MM.1S (cell line): ENCODE data around the gene ADGRL1.
"Not testable (repeated sequence)": the region's sequence is repeated elsewhere in the genome, so short reads cannot be mapped to it uniquely, and the experiment has no call there.

Experiments used
- DNase-seq: peaks from one replicate; pipeline ENCODE4 v3.0.0-alpha.2; 2015
- H2AFZ ChIP-seq: fragments of 300-600 bp; sonication (generic); 2 replicates; pipeline ENCODE4 v1.6.0; 2016; ENCODE audit warnings: antibody characterized with exemption, low read length
- H3F3A ChIP-seq: fragments of 300-600 bp; sonication (generic); 2 replicates; pipeline ENCODE4 v1.6.1; 2016; ENCODE audit warnings: mild to moderate bottlenecking, antibody characterized with exemption, low read length, moderate library complexity, mixed read lengths; ENCODE audit not compliant: insufficient read depth
- H3K27ac ChIP-seq: fragments of 300-600 bp; sonication (generic); 2 replicates; pipeline ENCODE4 v1.5.1; 2016; ENCODE audit warnings: mild to moderate bottlenecking, low read length
- H3K27me3 ChIP-seq: fragments of 300-600 bp; sonication (generic); replicated peaks from 2 replicates; pipeline ENCODE4 v1.6.0; 2016; ENCODE audit warnings: low read length; ENCODE audit not compliant: insufficient read depth
- H3K36me3 ChIP-seq: fragments of 300-600 bp; sonication (generic); replicated peaks from 2 replicates; pipeline ENCODE4 v1.6.1; 2016; ENCODE audit warnings: mild to moderate bottlenecking, low read length, mixed read lengths; ENCODE audit not compliant: insufficient read depth
- H3K4me1 ChIP-seq: fragments of 300-600 bp; sonication (generic); 2 replicates; pipeline ENCODE4 v1.6.1; 2016; ENCODE audit warnings: low read length, mixed read lengths
- H3K4me2 ChIP-seq: fragments of 300-600 bp; sonication (generic); 2 replicates; pipeline ENCODE4 v1.6.0; 2016; ENCODE audit warnings: low read depth, low read length
- H3K4me3 ChIP-seq: fragments of 300-600 bp; sonication (generic); 2 replicates; pipeline ENCODE4 v1.5.1; 2016; ENCODE audit warnings: low read length, mixed read lengths
- H3K79me2 ChIP-seq: fragments of 300-600 bp; sonication (generic); 2 replicates; pipeline ENCODE4 v1.6.1; 2016; ENCODE audit warnings: mixed run types, low read length, mixed read lengths
- H3K9ac ChIP-seq: fragments of 300-600 bp; sonication (generic); 2 replicates; pipeline ENCODE4 v1.6.1; 2016; ENCODE audit warnings: low read length, mixed read lengths
- H3K9me2 ChIP-seq: fragments of 300-600 bp; sonication (generic); replicated peaks from 2 replicates; pipeline ENCODE4 v1.6.1; 2016; ENCODE audit warnings: mild to moderate bottlenecking, low read length, mixed read lengths; ENCODE audit not compliant: insufficient read depth
- H3K9me3 ChIP-seq: fragments of 300-600 bp; sonication (generic); replicated peaks from 2 replicates; pipeline ENCODE4 v1.6.1; 2016; ENCODE audit warnings: mild to moderate bottlenecking, low read length, mixed read lengths; ENCODE audit not compliant: insufficient read depth
- H4K20me1 ChIP-seq: fragments of 300-600 bp; sonication (generic); 2 replicates; pipeline ENCODE4 v1.6.1; 2016; ENCODE audit warnings: mild to moderate bottlenecking, low read length, moderate library complexity, mixed read lengths; ENCODE audit not compliant: insufficient read depth
- EZH2 ChIP-seq: fragments of 300-600 bp; sonication (generic); optimal IDR thresholded peaks from 2 replicates; pipeline ENCODE3; 2017; ENCODE audit warnings: low read depth, mild to moderate bottlenecking, antibody characterized with exemption, low read length, mixed read lengths
- EZH2phosphoT487 ChIP-seq: fragments of 300-600 bp; sonication (generic); IDR thresholded peaks from 2 replicates; pipeline ENCODE4 v1.6.1; 2018; ENCODE audit warnings: antibody characterized with exemption, low read length
- TF ChIP-seq, protein P1 (sequence below): fragments of 300-600 bp; sonication (generic); IDR thresholded peaks from 2 replicates; pipeline ENCODE4 v1.5.1; 2016; ENCODE audit warnings: antibody characterized with exemption, low read length, mixed read lengths

The ADGRL1 gene

DNA sequence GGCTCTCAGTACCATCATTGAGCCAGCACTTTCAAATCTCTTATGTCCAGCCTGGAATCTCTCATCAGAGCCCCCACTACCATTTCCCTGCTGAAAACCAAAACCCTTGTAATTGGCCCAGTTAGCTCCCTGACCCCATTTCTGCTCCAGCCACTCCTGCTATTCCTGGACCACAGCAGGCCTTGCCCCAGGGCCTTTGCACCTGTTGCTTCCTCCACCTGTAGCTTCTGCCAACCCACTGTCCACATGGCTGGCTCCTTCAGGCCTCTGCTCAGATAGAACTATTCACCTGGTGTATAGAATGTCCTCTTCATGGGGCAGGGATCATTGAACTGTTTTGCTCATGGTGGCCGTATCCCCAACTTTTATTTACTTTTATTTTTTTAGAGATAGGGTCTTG, 20.3 kb downstream of the ADGRL1 start:
- H3K79me2 ChIP-seq, H3K9ac ChIP-seq, H3K9me2 ChIP-seq, H4K20me1 ChIP-seq, H3K4me3 ChIP-seq, H3K9me3 ChIP-seq, H3K4me1 ChIP-seq, H3K36me3 ChIP-seq, H3K27ac ChIP-seq, H2AFZ ChIP-seq, H3F3A ChIP-seq, DNase-seq, H3K4me2 ChIP-seq: not testable (repeated sequence)
- H3K27me3 ChIP-seq = peaks cover 93% of the 10 kb centered on the region

DNA sequence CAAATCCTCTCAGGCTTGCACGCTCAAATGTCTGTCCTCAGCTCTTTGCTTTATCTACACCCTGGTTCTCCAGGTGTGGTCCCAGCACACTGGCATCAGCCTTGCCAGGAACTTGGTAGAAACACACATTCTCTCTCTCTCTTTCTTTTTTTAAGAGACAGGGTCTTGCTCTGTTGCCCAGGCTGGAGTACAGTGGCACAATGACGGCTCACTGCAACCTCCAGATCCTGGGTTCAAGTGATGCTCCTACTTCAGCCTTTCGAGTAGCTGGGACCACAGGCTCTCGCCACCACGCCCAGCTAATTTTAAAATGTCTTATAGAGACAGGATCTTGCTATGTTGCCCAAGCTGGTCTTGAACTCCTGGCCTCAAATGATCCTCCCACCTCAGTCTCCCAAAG, 20.8 kb downstream of the ADGRL1 start:
- Histone ChIP-seq H4K20me1 (no peaks in the 10 kb centered on the region), H3K4me1 (no peaks in the 10 kb centered on the region), H3F3A (no peaks in the 10 kb centered on the region), H3K9me2 (no peaks in the 10 kb centered on the region), H3K4me3 (no peak overlapping the region), H3K9me3 (no peaks in the 10 kb centered on the region), H3K27me3 (peaks cover 91% of the 10 kb centered on the region), H3K36me3 (no peaks in the 10 kb centered on the region), H2AFZ (no peak overlapping the region), H3K79me2 (no peaks in the 10 kb centered on the region), H3K9ac (no peak overlapping the region), H3K4me2 (no peak overlapping the region), H3K27ac (no peak overlapping the region)
- TF ChIP-seq EZH2 (no peak), EZH2phosphoT487 (no peak)
- TF ChIP-seq, protein P1, sequence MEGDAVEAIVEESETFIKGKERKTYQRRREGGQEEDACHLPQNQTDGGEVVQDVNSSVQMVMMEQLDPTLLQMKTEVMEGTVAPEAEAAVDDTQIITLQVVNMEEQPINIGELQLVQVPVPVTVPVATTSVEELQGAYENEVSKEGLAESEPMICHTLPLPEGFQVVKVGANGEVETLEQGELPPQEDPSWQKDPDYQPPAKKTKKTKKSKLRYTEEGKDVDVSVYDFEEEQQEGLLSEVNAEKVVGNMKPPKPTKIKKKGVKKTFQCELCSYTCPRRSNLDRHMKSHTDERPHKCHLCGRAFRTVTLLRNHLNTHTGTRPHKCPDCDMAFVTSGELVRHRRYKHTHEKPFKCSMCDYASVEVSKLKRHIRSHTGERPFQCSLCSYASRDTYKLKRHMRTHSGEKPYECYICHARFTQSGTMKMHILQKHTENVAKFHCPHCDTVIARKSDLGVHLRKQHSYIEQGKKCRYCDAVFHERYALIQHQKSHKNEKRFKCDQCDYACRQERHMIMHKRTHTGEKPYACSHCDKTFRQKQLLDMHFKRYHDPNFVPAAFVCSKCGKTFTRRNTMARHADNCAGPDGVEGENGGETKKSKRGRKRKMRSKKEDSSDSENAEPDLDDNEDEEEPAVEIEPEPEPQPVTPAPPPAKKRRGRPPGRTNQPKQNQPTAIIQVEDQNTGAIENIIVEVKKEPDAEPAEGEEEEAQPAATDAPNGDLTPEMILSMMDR = no peak
- DNase-seq = no peak

DNA sequence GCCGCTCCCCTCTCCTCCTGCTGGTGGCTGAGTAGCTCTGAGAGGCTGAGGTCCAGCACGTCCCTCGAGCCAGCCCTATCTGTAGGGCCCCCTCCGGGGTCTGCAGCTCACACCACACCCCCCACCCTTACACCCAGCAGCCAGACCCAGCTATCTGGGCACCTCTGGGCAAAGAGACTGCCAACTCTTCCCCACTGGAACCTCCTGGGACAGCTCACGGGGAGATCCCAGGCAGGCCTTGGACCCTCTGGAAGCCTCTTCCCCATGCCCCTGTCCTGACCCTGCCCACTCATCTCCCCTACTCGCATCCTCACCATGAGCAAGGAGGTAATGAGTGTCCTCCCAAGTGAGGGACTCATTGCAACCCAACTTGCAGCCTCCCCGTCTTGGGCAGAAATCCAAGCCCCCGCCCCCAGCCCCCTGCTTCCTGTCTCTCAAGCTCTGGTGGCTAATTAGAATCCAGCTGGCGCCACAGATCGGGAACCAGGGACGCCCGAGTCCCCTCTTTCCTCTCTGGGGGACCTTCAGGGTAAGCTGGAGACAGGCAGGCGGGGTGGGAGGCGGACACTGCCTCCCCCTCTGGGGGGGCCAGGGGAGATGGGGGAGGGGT, 22.1 kb downstream of the ADGRL1 start:
- no peaks in the 10 kb centered on the region for H3K79me2 ChIP-seq
- TF ChIP-seq EZH2 = no peak
- no peak for TF ChIP-seq EZH2phosphoT487
- TF ChIP-seq, protein P1 = no peak
- DNase-seq = no peak

DNA sequence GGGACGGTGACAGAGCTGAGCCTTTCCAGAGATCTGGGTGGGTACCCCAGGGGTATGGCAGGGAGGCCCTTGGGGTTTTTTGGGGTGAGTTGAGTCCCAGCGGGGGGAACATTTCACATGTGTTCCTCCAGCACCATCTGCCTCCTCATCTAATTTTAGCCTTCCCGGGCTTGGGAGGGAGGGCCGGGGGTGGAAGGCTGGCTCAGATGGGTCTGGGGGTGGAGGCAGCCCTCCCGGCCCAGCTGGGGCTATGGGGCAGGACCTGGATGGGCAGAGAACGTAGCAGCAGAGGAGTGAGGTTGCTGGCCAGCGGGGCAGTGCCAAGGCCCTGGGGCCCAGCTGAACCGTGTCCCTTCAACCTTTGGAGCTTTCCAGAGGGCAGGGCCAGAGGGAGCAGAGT, 23.5 kb downstream of the ADGRL1 start:
- no peaks in the 10 kb centered on the region for H3F3A ChIP-seq
- no peak overlapping the region for H3K27ac ChIP-seq
- no peak overlapping the region for H3K9ac ChIP-seq
- TF ChIP-seq EZH2 = no peak
- TF ChIP-seq, protein P1 = no peak
- TF ChIP-seq EZH2phosphoT487 = no peak
- no peaks in the 10 kb centered on the region for H4K20me1 ChIP-seq
- H3K79me2 ChIP-seq = no peaks in the 10 kb centered on the region
- H3K4me2 ChIP-seq = no peak overlapping the region
- no peaks in the 10 kb centered on the region for H3K4me1 ChIP-seq
- no peak overlapping the region for H2AFZ ChIP-seq
- no peak for DNase-seq
- H3K9me2 ChIP-seq = no peaks in the 10 kb centered on the region
- peaks cover 85% of the 10 kb centered on the region for H3K27me3 ChIP-seq
- H3K36me3 ChIP-seq = no peaks in the 10 kb centered on the region
- H3K9me3 ChIP-seq = no peaks in the 10 kb centered on the region
- H3K4me3 ChIP-seq = no peak overlapping the region

More for the DNA sequence above, 22.1 kb downstream of the ADGRL1 start:
- Histone ChIP-seq H3K9me2 (no peaks in the 10 kb centered on the region), H3F3A (no peaks in the 10 kb centered on the region), H3K9ac (no peak overlapping the region), H3K36me3 (no peaks in the 10 kb centered on the region), H3K4me2 (no peak overlapping the region), H3K27me3 (peaks cover 88% of the 10 kb centered on the region), H3K4me1 (no peaks in the 10 kb centered on the region), H3K9me3 (no peaks in the 10 kb centered on the region), H2AFZ (no peak overlapping the region), H4K20me1 (no peaks in the 10 kb centered on the region), H3K4me3 (no peak overlapping the region), H3K27ac (no peak overlapping the region)
